Measurements from ENCODE around the gene LHFPL2. TPM values are rescaled to one million over a fixed set of nuclear protein-coding genes. Genes with fewer than 3 reads are reported as not detected.

LHFPL2 gene
- total RNA-seq, 2 donors from 2014 or later: 13.7 to 40.4 TPM

- no peaks in the 10 kb centered on the region for H3K9me3 ChIP-seq
- TF ChIP-seq, protein P1, sequence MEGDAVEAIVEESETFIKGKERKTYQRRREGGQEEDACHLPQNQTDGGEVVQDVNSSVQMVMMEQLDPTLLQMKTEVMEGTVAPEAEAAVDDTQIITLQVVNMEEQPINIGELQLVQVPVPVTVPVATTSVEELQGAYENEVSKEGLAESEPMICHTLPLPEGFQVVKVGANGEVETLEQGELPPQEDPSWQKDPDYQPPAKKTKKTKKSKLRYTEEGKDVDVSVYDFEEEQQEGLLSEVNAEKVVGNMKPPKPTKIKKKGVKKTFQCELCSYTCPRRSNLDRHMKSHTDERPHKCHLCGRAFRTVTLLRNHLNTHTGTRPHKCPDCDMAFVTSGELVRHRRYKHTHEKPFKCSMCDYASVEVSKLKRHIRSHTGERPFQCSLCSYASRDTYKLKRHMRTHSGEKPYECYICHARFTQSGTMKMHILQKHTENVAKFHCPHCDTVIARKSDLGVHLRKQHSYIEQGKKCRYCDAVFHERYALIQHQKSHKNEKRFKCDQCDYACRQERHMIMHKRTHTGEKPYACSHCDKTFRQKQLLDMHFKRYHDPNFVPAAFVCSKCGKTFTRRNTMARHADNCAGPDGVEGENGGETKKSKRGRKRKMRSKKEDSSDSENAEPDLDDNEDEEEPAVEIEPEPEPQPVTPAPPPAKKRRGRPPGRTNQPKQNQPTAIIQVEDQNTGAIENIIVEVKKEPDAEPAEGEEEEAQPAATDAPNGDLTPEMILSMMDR (IDR thresholded peaks at IDR 0.05): no peak
- no peak for TF ChIP-seq POLR2A (IDR thresholded peaks at IDR 0.05)
- no peak for TF ChIP-seq POLR2AphosphoS5 (IDR thresholded peaks at IDR 0.05)
- intact Hi-C loops (cut with DNase I): loop anchor here (10.0 kb wide), 1 partner anchor 310 kb away; no protein-coding TSS in a partner anchor
- H3K27me3 ChIP-seq (replicated peaks; ENCODE audit: insufficient read depth): no peaks in the 10 kb centered on the region
- DNase-seq (ENCODE audit: low spot score): no peak
- H3K27ac ChIP-seq: no peak overlapping the region
- no peaks in the 10 kb centered on the region for H3K36me3 ChIP-seq
- H3K4me1 ChIP-seq (replicated peaks): no peaks in the 10 kb centered on the region
- H3K4me3 ChIP-seq: no peak overlapping the region
- WGBS: 79% methylated on average over 1 of the region's 1 CpG
Measured at GRCh38 chr5:78654386-78654785, 5.8 kb upstream of the LHFPL2 start.

- intact Hi-C loops (cut with DNase I): loop anchor here (10.0 kb wide), 1 partner anchor 311 kb away; no protein-coding TSS in a partner anchor
- Histone ChIP-seq H3K27ac (no peak overlapping the region), H3K4me1 (replicated peaks) (no peaks in the 10 kb centered on the region), H3K36me3 (no peaks in the 10 kb centered on the region), H3K27me3 (replicated peaks; ENCODE audit: insufficient read depth) (no peaks in the 10 kb centered on the region), H3K9me3 (no peaks in the 10 kb centered on the region), H3K4me3 (no peak overlapping the region)
- 51% methylated on average over 6 of the region's 6 CpGs for WGBS
- DNase-seq (ENCODE audit: low spot score): no peak
- no peak for TF ChIP-seq POLR2AphosphoS5 (IDR thresholded peaks at IDR 0.05)
Measured at GRCh38 chr5:78653681-78654366, 5.3 kb upstream of the LHFPL2 start.

DNA sequence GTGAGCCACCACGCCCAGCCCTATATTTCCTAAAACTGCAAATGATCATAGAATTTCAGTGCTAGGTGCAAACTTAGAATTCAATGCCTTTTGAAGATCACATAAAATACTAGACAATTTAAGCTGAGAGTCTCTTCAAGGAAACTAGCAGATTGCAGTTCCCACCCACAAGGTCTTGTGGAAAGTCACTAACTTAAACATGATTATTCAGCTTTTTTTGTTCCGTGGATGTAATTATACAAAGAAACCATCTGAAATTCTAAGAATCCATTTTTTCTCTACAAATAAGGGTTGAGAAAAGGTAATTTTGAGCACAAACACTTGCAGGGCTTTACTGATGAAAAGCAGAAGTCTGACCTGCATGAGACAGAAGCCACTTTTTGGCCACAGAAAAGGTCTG is 4.5 kb upstream of the LHFPL2 start:
- 91% methylated on average over 2 of the region's 2 CpGs for WGBS
- TF ChIP-seq POLR2A (IDR thresholded peaks at IDR 0.05) (no peak), POLR2AphosphoS5 (IDR thresholded peaks at IDR 0.05) (no peak)
- TF ChIP-seq, protein P1 (IDR thresholded peaks at IDR 0.05): no peak
- intact Hi-C loops (cut with DNase I): loop anchor here (10.0 kb wide), 1 partner anchor 312 kb away; no protein-coding TSS in a partner anchor
- Histone ChIP-seq H3K27me3 (replicated peaks; ENCODE audit: insufficient read depth) (no peaks in the 10 kb centered on the region), H3K4me1 (replicated peaks) (no peaks in the 10 kb centered on the region), H3K9me3 (no peaks in the 10 kb centered on the region), H3K27ac (no peak overlapping the region), H3K4me3 (no peak overlapping the region), H3K36me3 (no peaks in the 10 kb centered on the region)
- no peak for DNase-seq (ENCODE audit: low spot score)

GRCh38 chr5:78651468-78651867 is 2.9 kb upstream of the LHFPL2 start:
- H3K36me3 ChIP-seq: no peaks in the 10 kb centered on the region
- H3K27me3 ChIP-seq (replicated peaks; ENCODE audit: insufficient read depth): no peaks in the 10 kb centered on the region
- H3K9me3 ChIP-seq: no peaks in the 10 kb centered on the region
- DNase-seq (ENCODE audit: low spot score): no peak
- no peaks in the 10 kb centered on the region for H3K4me1 ChIP-seq (replicated peaks)
- WGBS: 93% methylated on average over 2 of the region's 2 CpGs
- no peak overlapping the region for H3K4me3 ChIP-seq
- H3K27ac ChIP-seq: no peak overlapping the region
- intact Hi-C loops (cut with DNase I): loop anchor here (10.0 kb wide), 1 partner anchor 313 kb away; no protein-coding TSS in a partner anchor
- TF ChIP-seq POLR2AphosphoS5 (IDR thresholded peaks at IDR 0.05): no peak
- TF ChIP-seq, protein P1 (IDR thresholded peaks at IDR 0.05): no peak
- TF ChIP-seq POLR2A (IDR thresholded peaks at IDR 0.05): no peak

DNA sequence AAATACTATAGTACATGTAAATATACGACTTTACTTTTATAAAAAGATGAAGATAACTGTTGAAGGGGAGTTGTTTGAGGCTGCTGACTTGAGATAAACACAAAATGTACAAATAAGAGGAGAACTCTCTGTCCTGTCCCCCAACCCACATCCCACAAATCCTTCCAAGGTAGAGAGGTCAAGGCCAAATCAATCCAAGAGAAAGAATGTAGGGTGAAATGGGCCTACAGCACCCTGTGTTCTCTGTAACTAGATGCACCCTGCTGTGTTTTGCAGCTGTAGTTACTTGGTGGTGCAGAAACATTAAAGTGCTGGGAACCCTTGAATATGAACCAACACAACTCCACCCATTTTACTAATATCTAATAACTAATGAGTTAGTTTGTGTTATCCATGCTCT is 2.0 kb upstream of the LHFPL2 start:
- no peak for TF ChIP-seq POLR2AphosphoS5 (IDR thresholded peaks at IDR 0.05)
- TF ChIP-seq, protein P1 (IDR thresholded peaks at IDR 0.05): no peak
- TF ChIP-seq POLR2A (IDR thresholded peaks at IDR 0.05): no peak
- intact Hi-C loops (cut with DNase I): loop anchor here (10.0 kb wide), 1 partner anchor 314 kb away; no protein-coding TSS in a partner anchor
- no peaks in the 10 kb centered on the region for H3K4me1 ChIP-seq (replicated peaks)
- H3K27ac ChIP-seq: no peak overlapping the region
- H3K36me3 ChIP-seq: no peaks in the 10 kb centered on the region
- H3K9me3 ChIP-seq: no peaks in the 10 kb centered on the region
- H3K4me3 ChIP-seq: no peak overlapping the region
- 72% methylated on average over 1 of the region's 1 CpG for WGBS
- no peak for DNase-seq (ENCODE audit: low spot score)
- no peaks in the 10 kb centered on the region for H3K27me3 ChIP-seq (replicated peaks; ENCODE audit: insufficient read depth)

All from prostate gland (tissue), 2 donors.